Erythroblast (primary cell): Measurements from ENCODE around the gene PLTP.

Experiments used
- GATA1 ChIP-seq: IDR thresholded peaks from 2 replicates; pipeline ENCODE4 v1.6.1; 2011; ENCODE audit warnings: low read depth, mild to moderate bottlenecking, control low read depth, low read length, moderate library complexity
- POLR2A ChIP-seq: IDR thresholded peaks from 2 replicates; pipeline ENCODE4 v1.6.1; 2011; ENCODE audit warnings: mild to moderate bottlenecking, low read length

- TF ChIP-seq POLR2A: no peak
- no peak for TF ChIP-seq GATA1
These were observed 26.9 kb upstream of the PLTP start for GRCh38 chr20:45938727-45939438.
